Mesenchymal stem cell (in vitro differentiated cells and primary cell): ENCODE measurements around the gene RMI2.

Experiments
- DNase-seq: peaks from one replicate; pipeline ENCODE4 v3.0.0-alpha.2; 2013
- H2AFZ ChIP-seq: one replicate; pipeline ENCODE4 v1.6.1; 2013; ENCODE audit warnings: low read depth, mild to moderate bottlenecking, control low read depth, inconsistent platforms, low read length, moderate library complexity
- H2AK5ac ChIP-seq: 2 replicates; pipeline ENCODE4 v1.6.1; 2013; ENCODE audit warnings: low read length, moderate library complexity, mild to moderate bottlenecking, inconsistent platforms; ENCODE audit not compliant: severe bottlenecking
- H2BK120ac ChIP-seq: one replicate; pipeline ENCODE4 v1.6.1; 2013; ENCODE audit warnings: low read depth, mild to moderate bottlenecking, inconsistent platforms, low read length, moderate library complexity
- H2BK12ac ChIP-seq, 2 experiments: one replicate each; pipeline ENCODE4 v1.6.1; 2013; ENCODE audit warnings: inconsistent platforms in 2 of 2, low read length in 2 of 2, mild to moderate bottlenecking in 2 of 2, moderate library complexity in 2 of 2, control low read depth in 1 of 2
- H2BK15ac ChIP-seq: one replicate; pipeline ENCODE4 v1.6.1; 2013; ENCODE audit warnings: mild to moderate bottlenecking, low read depth, inconsistent platforms; ENCODE audit not compliant: poor library complexity, severe bottlenecking
- H2BK5ac ChIP-seq: 2 replicates; pipeline ENCODE4 v1.6.1; 2013; ENCODE audit warnings: low read depth, mild to moderate bottlenecking, low read length, control low read depth, inconsistent platforms; ENCODE audit not compliant: poor library complexity, severe bottlenecking
- H3K14ac ChIP-seq, 2 experiments: one replicate each; pipeline ENCODE4 v1.6.1; 2013; ENCODE audit warnings: inconsistent platforms in 2 of 2, low read length in 2 of 2, control low read depth in 1 of 2, mild to moderate bottlenecking in 1 of 2, moderate library complexity in 1 of 2
- H3K18ac ChIP-seq, 2 experiments: one replicate each; pipeline ENCODE4 v1.6.1; 2013; ENCODE audit warnings: inconsistent platforms in 2 of 2, low read length in 2 of 2, control low read depth in 1 of 2, low read depth in 1 of 2, mild to moderate bottlenecking in 1 of 2
- H3K23ac ChIP-seq, 2 experiments: one replicate each; pipeline ENCODE4 v1.6.1; 2013; ENCODE audit warnings: inconsistent platforms in 2 of 2, low read length in 2 of 2, mild to moderate bottlenecking in 2 of 2, moderate library complexity in 2 of 2, control low read depth in 1 of 2
- H3K27ac ChIP-seq: 2 replicates; pipeline ENCODE4 v1.5.1; 2013; ENCODE audit warnings: mild to moderate bottlenecking, moderate library complexity, low read length, control low read depth, inconsistent platforms; ENCODE audit not compliant: poor library complexity, severe bottlenecking
- H3K27me3 ChIP-seq, 2 experiments: 2 replicates each; pipeline versions ENCODE4 v1.6.1 to v1.7.0; 2013; ENCODE audit warnings: low read length in 2 of 2, mild to moderate bottlenecking in 2 of 2, moderate library complexity in 2 of 2, control low read depth in 1 of 2, inconsistent platforms in 1 of 2; ENCODE audit not compliant: control insufficient read depth in 1 of 2, insufficient read depth in 1 of 2
- H3K36me3 ChIP-seq, 2 experiments: 2 replicates each; pipeline versions ENCODE4 v1.6.1 to v1.7.0; 2013; ENCODE audit warnings: low read length in 2 of 2, control low read depth in 1 of 2, inconsistent platforms in 1 of 2, low read depth in 1 of 2, mild to moderate bottlenecking in 1 of 2; ENCODE audit not compliant: insufficient read depth in 2 of 2, control insufficient read depth in 1 of 2
- H3K4ac ChIP-seq, 2 experiments: one replicate each; pipeline ENCODE4 v1.6.1; 2013; ENCODE audit warnings: inconsistent platforms in 2 of 2, low read length in 2 of 2, mild to moderate bottlenecking in 2 of 2, moderate library complexity in 2 of 2, control low read depth in 1 of 2, low read depth in 1 of 2
- H3K4me1 ChIP-seq: 2 replicates; pipeline ENCODE4 v1.6.1; 2013; ENCODE audit warnings: low read depth, low read length, control low read depth; ENCODE audit not compliant: control insufficient read depth, insufficient read depth
- H3K4me2 ChIP-seq: 2 replicates; pipeline ENCODE4 v1.6.1; 2013; ENCODE audit warnings: low read length, mild to moderate bottlenecking, inconsistent platforms; ENCODE audit not compliant: poor library complexity, severe bottlenecking
- H3K4me3 ChIP-seq, 2 experiments: 2 replicates each; pipeline versions ENCODE4 v1.5.1 to v1.7.0; 2013; ENCODE audit warnings: low read length in 2 of 2, mild to moderate bottlenecking in 2 of 2, control low read depth in 1 of 2, low read depth in 1 of 2; ENCODE audit not compliant: insufficient read depth in 1 of 2
- H3K79me1 ChIP-seq: replicated peaks from 2 replicates; pipeline ENCODE4 v1.6.1; 2013; ENCODE audit warnings: mild to moderate bottlenecking, control low read depth, low read length, inconsistent platforms; ENCODE audit not compliant: poor library complexity, severe bottlenecking
- H3K9ac ChIP-seq: 2 replicates; pipeline ENCODE4 v1.7.0; 2013; ENCODE audit warnings: mild to moderate bottlenecking, low read length, moderate library complexity
- H3K9me3 ChIP-seq: 2 replicates; pipeline ENCODE4 v1.7.0; 2013; ENCODE audit warnings: mild to moderate bottlenecking, low read length; ENCODE audit not compliant: control insufficient read depth
- H4K8ac ChIP-seq: one replicate; pipeline ENCODE4 v1.6.1; 2013; ENCODE audit warnings: inconsistent platforms, mild to moderate bottlenecking, low read length, moderate library complexity
- H4K91ac ChIP-seq: one replicate; pipeline ENCODE4 v1.6.1; 2013; ENCODE audit warnings: mild to moderate bottlenecking, low read length, inconsistent platforms
- WGBS: methylation state at CpG from one replicate; pipeline ENCODE4 v1.1.7; 2013; ENCODE audit warnings: mixed read lengths; 5-methylcytosine and 5-hydroxymethylcytosine counted together

The RMI2 gene

DNA sequence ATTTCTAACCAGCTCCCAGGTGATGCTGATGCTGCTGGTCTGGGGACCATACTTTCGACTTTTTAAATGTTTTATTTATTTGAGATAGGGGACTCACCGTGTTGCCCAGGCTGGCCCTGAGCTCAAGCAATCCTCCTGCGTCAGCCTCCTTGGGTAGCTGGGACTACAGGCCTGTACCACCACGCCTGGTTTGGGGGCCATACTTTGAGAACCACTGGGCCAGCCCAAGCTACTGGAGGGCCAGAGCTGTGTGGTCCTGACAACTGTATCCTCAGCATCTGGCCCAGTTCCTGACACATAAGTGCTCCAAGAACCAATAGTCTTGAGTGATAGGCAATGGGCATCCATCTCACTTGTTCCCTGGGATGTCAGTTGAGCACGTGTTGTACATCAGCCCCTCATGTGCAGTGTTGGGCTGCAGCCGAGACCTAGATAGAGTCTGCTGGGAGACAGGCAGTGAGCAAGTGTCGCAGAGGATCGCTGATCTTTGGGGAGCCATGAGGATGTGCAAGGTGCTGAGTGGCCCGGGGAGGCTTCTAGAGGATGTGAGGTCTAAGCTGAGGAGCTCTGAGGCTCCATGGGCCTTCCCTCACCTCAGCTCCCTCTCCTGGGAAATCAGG lies 1.6 kb downstream of the RMI2 start:
- H2AK5ac ChIP-seq, result no peak overlapping the region
- WGBS, result 96% methylated on average over 8 of the region's 9 CpGs
- peak overlapping the region; percentile 57 for H4K8ac ChIP-seq
- H3K4me1 ChIP-seq, result peaks cover 15% of the 10 kb centered on the region
- H3K9me3 ChIP-seq, result no peaks in the 10 kb centered on the region
- no peaks in the 10 kb centered on the region for H3K27me3 ChIP-seq
- H3K4ac ChIP-seq, result no peak overlapping the region
- no peak for DNase-seq
- no peak overlapping the region for H2BK120ac ChIP-seq
- H3K23ac ChIP-seq, result no peak overlapping the region
- no peak overlapping the region for H3K4me2 ChIP-seq
- no peak overlapping the region for H2BK12ac ChIP-seq
- no peak overlapping the region for H3K4me3 ChIP-seq
- no peak overlapping the region for H2BK5ac ChIP-seq
- peaks cover 22% of the 10 kb centered on the region for H3K79me1 ChIP-seq
- no peak overlapping the region for H2BK15ac ChIP-seq
- H4K91ac ChIP-seq, result no peak overlapping the region
- no peak overlapping the region for H3K27ac ChIP-seq
- H3K36me3 ChIP-seq, result no peaks in the 10 kb centered on the region
- no peak overlapping the region for H3K14ac ChIP-seq
- H3K9ac ChIP-seq, result no peak overlapping the region
- no peak overlapping the region for H3K18ac ChIP-seq
- H2AFZ ChIP-seq, result no peak overlapping the region

DNA sequence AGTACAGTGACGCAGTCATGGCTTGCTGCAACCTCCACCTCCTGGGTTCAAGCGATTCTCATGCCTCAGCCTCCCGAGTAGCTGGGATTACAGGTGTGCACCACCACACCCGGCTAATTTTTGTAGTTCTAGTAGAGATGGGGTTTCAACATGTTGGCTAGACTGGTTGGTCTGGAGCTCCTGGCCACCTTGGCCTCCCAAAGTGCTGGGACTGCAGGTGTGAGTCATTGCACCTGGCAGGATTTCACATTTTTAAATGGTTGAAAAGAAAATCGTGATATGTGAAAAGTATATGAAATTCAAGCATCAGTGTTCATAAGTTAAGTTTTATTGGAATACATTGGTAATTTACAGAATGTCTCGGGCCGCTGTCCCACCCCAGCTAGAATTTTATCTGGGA lies 2.6 kb downstream of the RMI2 start:
- H3K4ac ChIP-seq, result no peak overlapping the region
- no peak overlapping the region for H2AK5ac ChIP-seq
- no peak overlapping the region for H3K4me2 ChIP-seq
- no peak overlapping the region for H2BK5ac ChIP-seq
- H2BK15ac ChIP-seq, result no peak overlapping the region
- no peaks in the 10 kb centered on the region for H3K9me3 ChIP-seq
- no peak for DNase-seq
- H2BK120ac ChIP-seq, result no peak overlapping the region
- no peak overlapping the region for H4K91ac ChIP-seq
- H3K4me3 ChIP-seq, result no peak overlapping the region
- no peak overlapping the region for H3K27ac ChIP-seq
- peaks cover 12% of the 10 kb centered on the region for H3K4me1 ChIP-seq
- no peak overlapping the region for H2BK12ac ChIP-seq
- H3K27me3 ChIP-seq, result no peaks in the 10 kb centered on the region
- H3K23ac ChIP-seq, result no peak overlapping the region
- WGBS, result 98% methylated on average over 7 of the region's 7 CpGs
- H3K14ac ChIP-seq, result no peak overlapping the region
- H3K18ac ChIP-seq, result no peak overlapping the region
- H3K79me1 ChIP-seq, result peaks cover 22% of the 10 kb centered on the region
- H3K9ac ChIP-seq, result no peak overlapping the region
- no peak overlapping the region for H2AFZ ChIP-seq
- H3K36me3 ChIP-seq, result no peaks in the 10 kb centered on the region
- H4K8ac ChIP-seq, result no peak overlapping the region

DNA sequence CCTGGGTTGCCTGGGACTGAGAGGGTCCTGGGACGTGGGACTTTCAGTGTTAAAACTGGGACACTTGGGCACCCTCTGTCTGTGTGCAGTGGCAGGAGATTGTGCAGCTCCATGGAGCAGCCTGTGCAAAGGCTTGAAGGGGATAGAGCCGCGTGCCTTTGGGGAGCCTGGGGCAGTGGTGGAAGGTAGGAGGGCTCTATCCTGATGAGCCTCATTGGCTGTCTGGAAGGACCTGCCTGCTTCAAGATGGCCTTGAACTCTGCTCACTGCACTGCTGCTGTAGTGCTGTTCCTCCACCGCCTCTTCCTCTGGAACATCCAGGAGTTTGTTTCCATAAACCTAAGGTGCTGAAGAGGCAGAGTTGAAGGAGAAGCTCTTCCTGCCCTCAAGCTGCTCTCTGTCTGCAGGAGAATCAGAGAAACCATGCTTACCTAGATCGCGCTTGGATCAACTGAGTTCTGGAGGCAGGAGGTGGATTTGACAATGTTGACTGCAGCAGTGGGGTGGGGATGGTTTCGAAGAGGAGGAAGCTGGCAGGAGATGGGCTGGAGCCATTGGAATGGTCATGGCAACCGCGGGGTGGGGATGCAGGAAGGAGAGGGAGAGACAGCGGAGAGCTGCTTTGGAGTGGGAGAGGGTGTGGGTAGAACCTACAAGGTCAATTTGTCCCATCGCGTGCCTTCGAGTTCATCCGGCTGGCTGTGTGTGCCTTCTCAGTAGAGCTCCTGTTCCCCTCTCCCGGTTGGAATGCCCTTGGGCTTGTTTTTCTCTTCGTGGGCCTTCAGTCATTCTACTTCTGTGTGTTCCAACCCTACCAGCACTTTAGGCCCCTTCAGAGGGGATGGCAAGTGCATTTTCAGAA lies 3.7 kb downstream of the RMI2 start:
- Histone ChIP-seq H4K91ac (peak overlapping the region; percentile 82), H2AFZ (no peak overlapping the region), H3K4ac (peak overlapping the region; percentile 35 to 81), H3K9me3 (no peaks in the 10 kb centered on the region), H3K27me3 (no peaks in the 10 kb centered on the region), H3K36me3 (no peaks in the 10 kb centered on the region), H2BK5ac (no peak overlapping the region), H3K4me1 (peaks cover 12% of the 10 kb centered on the region), H2AK5ac (no peak overlapping the region), H4K8ac (peak overlapping the region; percentile 62), H3K14ac (peak overlapping the region in 1 of 2 experiments; percentile 93), H3K18ac (peak overlapping the region; percentile 63 to 83), H3K23ac (peak overlapping the region in 1 of 2 experiments; percentile 56), H2BK12ac (peak overlapping the region; percentile 6 to 51), H3K79me1 (peaks cover 22% of the 10 kb centered on the region), H2BK15ac (no peak overlapping the region), H3K4me2 (no peak overlapping the region), H3K9ac (peak overlapping the region; percentile 82), H3K4me3 (no peak overlapping the region), H2BK120ac (no peak overlapping the region), H3K27ac (no peak overlapping the region)
- DNase-seq, result no peak
- 89% methylated on average over 16 of the region's 16 CpGs for WGBS

DNA sequence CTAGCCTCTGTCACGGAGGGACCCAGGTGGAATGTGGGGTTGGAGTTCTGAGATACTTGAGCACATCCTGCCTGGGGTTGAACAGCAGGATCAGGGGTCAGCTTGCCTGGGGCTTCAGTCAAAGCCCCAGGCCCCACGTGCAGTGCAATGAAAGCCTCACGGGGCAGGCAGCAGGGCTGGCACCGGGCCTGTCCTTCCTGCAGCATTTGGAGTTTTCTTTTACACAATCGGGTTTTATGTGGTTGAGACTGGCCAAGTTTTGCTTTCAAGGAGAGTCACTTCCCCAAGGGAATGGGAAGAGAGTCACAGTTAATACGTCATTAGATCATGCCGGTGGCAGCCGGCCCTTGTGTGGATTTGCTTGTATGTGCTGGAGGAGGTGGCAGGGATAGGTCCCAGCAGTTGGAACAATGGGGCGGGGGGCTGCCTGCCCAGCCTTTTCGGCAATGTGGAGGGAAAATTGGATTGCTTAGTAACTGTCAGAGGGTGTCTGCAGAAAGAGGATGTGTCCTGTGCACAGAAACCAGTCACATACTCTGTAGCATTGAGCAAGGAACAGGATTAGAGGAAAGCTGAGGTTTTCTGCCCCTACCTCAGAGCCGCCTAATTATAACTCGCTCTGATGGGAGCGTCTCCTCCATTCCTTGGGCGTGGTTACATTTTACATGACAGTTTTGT lies 4.5 kb downstream of the RMI2 start:
- H3K4me3 ChIP-seq, result peak overlapping the region in 1 of 2 experiments; percentile 13
- no peaks in the 10 kb centered on the region for H3K9me3 ChIP-seq
- no peak overlapping the region for H3K27ac ChIP-seq
- H3K4me2 ChIP-seq, result no peak overlapping the region
- H3K4ac ChIP-seq, result peak overlapping the region; percentile 35 to 81
- 59% methylated on average over 14 of the region's 14 CpGs for WGBS
- H3K4me1 ChIP-seq, result peaks cover 11% of the 10 kb centered on the region
- peak overlapping the region; percentile 82 for H3K9ac ChIP-seq
- H2BK12ac ChIP-seq, result peak overlapping the region; percentile 38 to 88
- no peak overlapping the region for H2AFZ ChIP-seq
- H3K14ac ChIP-seq, result peak overlapping the region in 1 of 2 experiments; percentile 93
- peak overlapping the region in 1 of 2 experiments; percentile 56 for H3K23ac ChIP-seq
- H3K27me3 ChIP-seq, result no peaks in the 10 kb centered on the region
- peak overlapping the region; percentile 55 for H2BK120ac ChIP-seq
- peak; percentile 78 for DNase-seq
- peak overlapping the region; percentile 63 to 83 for H3K18ac ChIP-seq
- peak overlapping the region; percentile 92 for H4K8ac ChIP-seq
- H2BK5ac ChIP-seq, result no peak overlapping the region
- no peaks in the 10 kb centered on the region for H3K36me3 ChIP-seq
- H4K91ac ChIP-seq, result peak overlapping the region; percentile 82
- no peak overlapping the region for H2AK5ac ChIP-seq
- H2BK15ac ChIP-seq, result peak overlapping the region; percentile 16
- peaks cover 25% of the 10 kb centered on the region for H3K79me1 ChIP-seq
